DMS 273 (cell line): Measurements from ENCODE around the gene HOXA2.

Source experiments
- DNase-seq: peaks from one replicate; lab custom pipeline; 2025; ENCODE audit not compliant: unreplicated experiment; lab: John Stamatoyannopoulos, UW

The HOXA2 gene

DNA sequence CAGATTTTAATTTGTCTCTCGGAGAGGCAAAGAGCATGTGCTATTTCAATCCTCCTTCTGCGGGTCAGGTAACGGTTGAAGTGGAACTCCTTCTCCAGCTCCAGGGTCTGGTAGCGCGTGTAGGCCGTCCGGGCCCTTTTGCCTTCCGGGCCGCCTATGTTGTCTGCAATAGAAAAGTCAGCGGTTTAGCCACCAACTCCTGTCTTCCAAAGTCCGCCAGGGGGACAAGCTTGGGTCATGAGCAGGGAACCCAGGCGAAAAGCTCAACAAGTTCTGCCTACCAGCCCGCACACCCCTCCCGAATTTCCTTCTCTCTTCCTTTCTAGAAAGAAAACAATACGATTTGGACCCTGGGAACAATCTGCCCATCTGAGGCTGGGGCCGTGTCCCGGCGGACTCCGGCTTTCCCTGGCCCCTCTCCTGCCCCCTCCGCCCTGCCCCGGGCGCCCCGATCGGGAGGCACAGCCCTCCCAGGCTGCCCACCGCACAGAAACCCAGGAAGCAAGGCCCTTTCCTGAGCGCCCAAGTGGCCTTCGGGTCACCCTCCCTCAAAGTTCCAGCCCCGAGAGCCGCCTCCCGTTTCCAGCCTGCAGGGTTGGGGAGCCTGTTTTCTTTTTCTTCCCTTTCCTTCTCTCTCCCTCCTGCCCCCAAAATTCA, 39.6 kb upstream of the HOXA2 start:
- DNase-seq: peak; percentile 60

DNA sequence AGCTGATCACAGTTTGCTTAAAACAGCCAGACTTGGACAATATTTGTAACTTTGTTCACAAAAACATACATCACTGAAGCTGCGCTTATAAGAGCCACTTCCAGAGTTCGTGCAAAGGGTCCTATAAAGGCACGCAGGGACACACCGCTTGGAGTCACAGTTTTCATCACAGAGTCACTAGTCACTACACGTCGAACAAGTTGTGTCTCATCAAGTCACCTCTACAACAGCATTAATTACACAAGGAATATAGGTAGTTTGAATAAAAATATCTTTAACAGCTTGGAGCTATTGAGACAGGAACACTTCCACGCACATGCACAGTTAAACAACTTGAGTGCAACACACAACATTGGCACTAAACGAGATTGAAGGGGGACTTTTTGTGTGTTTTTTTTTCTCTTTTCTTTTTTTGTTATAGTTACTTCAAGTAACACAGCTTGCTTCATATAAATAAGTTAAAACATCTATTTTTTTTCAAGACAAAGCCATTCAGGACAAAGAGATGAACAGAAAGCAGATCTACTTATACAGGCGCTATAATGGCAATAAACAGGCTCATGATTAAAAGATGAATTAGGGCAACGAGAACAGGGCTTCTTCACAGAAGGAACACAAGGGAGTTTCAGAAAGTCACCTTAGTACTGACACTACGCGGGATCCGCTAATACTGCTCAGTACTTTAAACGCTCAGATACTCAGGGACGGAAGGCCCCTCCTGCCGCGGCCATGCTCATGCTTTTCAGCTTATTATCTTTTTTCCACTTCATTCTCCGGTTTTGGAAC, 38.8 kb upstream of the HOXA2 start:
- DNase-seq: no peak

DNA sequence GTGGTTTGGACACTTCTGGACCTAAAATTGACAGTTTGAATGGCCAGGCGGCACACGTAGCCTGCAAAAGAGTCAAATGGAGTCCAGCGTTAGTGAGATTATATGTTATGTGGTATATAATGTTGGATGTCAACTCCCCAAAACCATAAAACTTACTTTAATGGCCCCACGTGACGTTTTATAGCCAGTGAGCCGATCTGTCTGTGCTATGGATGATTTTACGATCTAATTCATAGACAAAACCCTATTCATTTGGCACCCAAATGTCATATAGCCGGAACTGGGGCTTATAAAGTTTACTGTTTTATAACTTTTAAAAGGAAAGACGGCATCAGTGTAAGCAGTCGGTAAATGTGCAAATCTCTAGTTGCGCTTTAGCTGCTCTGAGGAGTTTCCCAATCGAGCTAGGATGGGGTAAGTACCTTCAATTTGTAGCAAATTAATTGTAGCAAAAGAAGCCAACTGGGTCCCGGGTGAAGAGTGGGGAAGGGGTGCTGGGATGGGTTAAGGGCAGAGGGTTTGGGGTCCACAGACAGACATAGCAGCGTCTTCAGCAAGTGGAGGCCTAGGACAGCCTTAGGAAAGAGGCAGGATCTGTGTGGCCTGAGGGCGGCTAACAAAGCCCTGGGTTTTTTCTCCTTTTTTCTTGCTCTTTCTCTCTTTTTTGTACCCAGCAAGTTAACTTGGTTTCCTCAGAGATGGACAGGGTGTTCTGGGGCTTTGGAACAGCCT, 37.8 kb upstream of the HOXA2 start:
- DNase-seq: no peak

DNA sequence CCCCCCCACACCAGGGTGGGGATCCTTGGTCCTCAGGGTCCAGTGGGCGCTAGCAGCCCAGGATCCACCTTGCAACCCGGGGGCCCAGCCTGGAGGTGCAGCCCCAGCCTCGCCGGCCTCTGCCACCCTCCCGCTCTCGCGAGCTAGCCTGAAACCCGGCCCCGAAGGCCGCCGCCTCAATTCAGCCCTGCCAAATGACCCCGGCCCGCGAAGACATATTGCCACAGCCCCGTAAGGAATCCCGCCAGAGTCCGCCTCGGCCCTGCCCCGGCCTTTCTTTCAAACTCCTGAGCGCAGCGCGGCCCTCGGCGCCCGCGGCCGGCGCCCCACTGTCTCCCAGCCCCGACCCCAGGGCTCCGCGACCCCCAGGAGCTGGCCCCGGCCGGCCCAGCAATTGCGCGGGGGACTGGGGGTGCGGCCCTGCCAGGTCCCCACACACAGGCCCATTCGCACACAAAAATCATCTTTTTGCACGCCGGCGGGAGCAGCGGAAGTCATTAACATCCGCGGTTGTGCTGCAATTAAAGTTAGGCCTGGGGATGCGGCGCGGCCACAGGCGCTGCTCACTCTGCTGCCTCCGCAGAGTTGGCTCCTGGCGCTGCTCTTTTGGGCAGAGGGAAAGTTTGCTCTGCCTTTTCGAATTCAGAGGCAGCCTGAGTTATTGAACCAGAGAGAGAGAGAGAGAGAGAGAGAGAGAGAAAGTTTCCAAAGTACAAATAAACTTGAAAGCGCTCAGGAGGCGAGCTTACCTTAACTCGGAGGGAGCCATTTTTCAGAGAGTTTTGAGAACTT, 37.0 kb upstream of the HOXA2 start:
- no peak for DNase-seq

DNA sequence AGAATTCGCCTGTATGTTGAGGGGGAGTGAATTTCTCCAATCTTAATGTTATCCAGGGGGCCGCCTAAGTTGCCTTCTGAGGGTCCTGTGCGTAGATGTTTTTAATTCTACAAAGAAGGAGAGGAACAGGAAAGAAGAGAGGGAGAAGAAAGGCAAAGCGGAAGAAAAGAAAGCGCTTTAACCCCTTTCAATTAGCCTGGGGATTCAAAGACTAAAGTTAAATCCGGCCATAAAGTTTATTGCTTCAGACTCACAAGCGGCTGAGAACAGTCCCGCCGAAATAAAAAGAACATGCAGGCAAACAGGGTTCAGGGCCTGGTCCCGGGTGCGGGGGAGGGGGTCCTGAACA, 36.5 kb upstream of the HOXA2 start:
- DNase-seq: no peak

DNA sequence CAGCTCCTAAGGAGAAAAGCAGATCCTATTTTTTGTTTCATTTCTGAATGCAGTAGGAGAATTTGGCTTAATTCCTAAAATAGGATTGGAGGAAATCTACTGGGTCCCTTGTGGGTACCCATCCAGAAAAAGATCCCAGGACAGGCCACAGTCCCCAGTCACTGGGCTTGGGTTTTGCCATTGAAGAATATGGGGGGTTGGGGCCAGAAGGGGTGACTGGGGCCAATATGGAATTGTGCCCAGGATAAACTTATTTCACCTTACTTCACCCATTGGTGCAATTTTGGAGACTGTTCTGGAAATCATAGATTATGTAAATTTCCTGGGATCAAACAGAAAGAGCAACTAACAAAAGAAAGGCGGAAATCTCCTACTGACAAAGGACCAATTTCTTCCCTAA, 36.0 kb upstream of the HOXA2 start:
- no peak for DNase-seq

DNA sequence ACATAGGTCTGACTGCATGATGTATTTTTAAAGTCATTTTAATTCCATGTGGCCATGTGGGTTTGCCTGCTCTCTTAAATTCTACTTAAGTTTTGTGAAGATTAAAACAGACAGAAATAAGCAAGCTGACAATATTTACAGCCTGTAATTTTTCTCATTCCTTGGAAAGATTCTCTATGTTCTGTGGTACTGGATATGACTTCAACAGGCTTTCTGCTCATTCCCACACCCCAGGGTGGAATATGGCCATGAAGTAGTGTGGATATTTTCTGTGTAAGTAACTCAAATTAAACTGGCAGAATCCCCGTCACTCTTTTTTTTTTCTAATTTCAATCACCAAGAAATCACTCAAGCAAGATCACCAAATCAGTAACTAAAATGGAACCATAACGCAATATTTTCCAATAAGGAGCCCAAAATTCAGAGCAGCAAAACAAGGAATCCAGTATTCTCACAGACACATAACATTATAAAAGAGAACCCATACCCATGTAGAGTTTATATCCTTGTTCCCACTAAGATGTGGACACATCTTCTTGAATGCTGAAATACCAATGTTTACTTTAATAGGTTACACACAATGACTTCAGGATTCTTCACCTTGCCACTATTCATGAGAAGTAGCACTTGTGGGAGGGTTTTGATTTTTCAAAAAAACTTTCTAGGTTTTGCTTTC, 35.3 kb upstream of the HOXA2 start:
- DNase-seq: no peak

DNA sequence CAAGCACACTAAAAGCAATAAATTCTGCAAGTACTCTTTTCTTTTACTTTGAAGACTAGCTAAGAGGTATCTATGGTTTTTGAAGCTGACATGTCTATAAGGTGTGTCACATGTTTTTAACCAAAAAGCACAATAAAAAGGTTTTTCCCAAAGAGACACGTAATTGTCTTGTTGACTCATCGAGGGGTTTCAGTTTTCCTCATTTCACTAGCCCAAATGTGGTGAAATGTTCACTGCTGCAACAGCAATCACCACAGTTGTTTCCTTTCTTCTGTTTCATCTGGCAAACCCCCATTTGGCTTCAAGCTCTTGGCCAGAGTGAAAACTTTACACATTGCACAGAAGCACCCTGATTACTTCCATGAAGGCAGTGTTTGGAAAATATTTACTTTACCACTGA, 31.9 kb upstream of the HOXA2 start:
- DNase-seq: no peak

DNA sequence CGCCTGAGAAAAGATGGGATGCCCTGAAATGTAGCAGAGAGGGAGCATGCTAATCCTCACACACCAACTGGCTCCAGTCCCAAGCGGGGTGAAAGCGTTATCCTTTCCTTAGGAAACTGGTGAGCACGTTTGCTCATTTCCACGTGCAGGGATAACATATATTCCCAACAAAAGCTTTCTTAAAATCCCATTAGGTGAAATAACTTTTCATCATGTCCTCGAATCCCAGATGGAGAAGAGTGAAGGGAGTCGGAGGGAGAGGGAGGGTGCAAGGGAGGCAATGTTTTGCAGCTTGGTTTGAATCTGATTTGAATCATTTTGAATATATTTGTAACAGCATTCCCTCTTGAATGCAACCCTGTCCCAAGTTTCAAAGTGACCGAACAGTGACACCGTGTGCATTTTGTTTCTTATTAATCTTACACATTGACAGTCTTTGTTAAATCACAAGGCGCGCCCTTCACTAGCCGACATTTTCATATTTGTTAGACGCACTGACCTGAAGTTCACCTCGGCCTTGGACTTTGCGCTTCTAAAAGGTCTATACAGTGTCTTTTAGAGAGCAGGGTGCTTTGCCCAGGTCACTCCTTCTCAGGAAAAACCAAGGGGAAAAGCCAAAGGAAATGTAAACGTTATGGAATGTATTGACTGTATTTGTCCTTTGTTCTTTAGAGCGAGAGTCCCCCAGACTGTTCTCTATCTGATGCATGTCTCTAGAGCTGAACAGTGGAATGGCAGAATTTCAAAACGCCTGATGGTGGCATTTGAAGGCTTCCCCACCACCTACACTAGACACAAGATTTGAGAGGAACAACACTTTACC, 31.1 kb upstream of the HOXA2 start:
- DNase-seq: no peak

DNA sequence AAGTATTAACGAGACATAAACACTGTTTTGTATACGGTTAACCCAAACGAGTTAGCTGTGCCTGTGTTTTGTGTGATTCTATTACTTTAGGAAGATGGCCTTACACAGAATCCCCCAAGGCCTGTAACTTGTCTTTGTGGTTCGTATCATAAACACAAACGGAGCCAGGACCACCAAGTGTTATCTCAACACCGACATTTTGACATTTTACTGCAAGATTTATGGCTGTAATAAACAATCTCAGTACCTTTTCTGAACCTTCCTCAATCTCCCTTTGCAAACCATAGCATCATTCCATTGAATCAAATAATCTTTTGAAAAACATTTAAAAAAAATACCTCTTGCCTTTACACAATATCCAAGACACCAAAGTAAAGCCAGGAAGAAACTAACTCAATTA, 30.5 kb upstream of the HOXA2 start:
- no peak for DNase-seq

DNA sequence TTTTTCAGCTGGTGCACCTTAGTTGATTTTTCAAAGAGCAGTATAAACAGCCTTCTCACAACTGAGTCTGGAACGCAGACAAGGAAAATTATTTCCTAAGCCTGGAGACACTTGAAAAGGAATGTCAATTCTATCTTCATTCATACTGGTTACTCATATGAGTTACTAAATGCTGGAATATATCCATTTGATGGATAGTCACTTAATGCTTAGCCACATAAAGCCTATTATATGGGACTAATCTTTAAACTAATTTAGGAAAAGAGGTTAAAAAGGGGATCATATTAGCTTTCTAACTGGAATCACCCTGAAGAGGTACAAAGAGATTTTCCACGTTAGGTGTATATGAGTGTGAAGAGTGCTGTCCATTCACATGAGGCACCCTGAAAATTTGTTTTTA, 29.7 kb upstream of the HOXA2 start:
- no peak for DNase-seq

DNA sequence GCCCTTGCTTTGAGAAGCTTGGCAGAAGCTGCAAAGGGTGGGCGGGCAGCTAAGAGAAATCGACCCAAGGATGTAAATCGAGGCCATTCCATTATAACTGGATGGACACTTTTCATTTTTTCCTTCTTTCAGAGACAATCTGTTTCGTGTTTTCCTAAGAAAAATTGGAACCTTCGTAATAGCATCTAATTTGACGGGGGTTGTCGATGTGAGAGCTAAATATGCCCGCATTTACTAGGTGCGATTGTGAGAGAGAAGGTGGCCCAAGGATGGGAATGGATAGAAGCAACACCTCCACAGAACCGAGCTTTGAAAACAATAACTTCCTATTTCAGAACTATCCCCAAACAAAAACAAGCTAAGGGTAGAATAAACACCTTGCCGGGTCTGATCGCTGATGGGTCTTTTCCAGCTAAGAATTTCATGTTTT, 28.9 kb upstream of the HOXA2 start:
- DNase-seq: no peak

DNA sequence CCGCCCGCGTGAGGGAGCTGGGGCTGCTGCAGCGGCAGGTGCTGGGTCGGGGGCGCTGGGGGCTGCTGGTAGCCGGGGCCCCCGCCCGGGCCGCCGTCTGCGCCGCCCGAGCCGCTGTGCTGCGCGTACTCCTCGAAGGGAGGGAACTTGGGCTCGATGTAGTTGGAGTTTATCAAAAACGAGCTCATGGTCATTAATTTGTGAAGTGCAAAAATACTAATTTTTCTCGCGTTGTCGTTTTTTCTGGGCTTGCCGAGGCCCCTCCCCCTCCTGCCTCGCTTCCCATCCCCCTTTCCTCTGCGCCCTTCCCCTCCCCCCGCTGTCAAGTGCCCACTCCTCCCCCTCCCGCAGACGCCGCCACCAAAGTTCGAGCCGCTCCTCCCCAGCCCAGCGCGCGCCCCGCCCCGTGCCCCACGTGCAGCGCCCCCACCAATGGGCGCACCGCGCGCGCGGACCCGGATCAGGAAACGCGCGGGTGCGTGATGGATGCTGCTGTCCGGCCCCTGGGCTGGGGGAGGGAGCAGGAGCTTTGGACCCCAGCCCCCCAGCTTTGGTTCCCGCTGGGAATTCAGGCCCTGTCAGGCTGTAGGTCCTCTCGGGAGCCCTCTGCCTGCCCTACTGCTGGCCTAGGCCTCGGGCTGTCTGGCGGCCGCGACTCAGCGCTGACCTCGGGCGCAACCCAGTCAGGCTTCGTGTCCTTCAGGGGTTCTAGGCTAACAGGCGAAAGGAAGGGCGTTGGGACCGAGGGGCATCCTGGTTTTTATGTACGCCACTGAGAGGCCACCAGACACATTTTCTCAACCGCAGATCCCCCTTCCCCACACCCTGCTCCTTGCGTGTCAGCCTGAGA, 28.3 kb upstream of the HOXA2 start, which contains the start of gene HOXA4:
Gene HOXA4, minus strand, starts transcription at position 218 of the 850 bp plus-strand sequence. Its CDS starts 24 bp downstream, at position 194.
- peak; percentile 94 for DNase-seq

DNA sequence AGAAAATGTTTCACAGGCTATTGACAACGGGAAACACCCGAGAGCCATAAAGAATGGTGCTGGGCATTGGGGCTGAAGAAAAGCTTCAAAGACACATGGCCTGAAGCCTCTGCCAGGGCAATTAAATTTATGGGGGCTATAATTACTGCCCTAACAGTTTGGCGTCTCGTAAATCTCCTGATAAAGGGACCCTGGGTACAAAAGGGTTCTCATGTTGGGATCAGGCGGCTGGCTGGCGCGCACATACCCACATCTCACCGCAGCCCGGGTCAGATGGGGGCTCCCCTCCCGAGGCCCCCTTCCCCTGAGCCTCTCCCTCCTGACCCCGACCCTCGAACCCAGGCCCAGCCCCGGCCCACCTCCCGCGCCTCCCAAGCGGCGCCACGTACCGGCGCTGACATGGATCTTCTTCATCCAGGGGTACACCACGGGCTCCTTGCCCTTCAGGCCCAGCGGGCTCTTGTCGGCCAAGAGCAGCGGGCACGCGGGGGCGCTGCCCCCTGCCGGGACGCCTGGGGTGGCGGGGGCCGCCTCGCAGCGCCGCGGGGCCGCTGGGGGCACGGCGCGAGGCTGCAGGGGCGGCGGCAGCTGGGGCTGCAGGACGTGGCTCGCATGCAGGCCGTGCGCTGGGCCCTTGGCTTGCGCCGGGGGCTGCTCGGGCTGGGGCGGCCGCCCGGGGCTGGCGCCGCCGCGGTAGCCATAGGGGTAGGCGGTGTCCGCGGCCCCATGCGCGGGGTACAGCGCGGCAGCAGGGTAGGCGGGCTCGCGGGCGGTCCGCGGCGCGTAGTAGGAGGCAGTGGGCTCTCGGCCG, 27.5 kb upstream of the HOXA2 start:
- DNase-seq: peak; percentile 84

DNA sequence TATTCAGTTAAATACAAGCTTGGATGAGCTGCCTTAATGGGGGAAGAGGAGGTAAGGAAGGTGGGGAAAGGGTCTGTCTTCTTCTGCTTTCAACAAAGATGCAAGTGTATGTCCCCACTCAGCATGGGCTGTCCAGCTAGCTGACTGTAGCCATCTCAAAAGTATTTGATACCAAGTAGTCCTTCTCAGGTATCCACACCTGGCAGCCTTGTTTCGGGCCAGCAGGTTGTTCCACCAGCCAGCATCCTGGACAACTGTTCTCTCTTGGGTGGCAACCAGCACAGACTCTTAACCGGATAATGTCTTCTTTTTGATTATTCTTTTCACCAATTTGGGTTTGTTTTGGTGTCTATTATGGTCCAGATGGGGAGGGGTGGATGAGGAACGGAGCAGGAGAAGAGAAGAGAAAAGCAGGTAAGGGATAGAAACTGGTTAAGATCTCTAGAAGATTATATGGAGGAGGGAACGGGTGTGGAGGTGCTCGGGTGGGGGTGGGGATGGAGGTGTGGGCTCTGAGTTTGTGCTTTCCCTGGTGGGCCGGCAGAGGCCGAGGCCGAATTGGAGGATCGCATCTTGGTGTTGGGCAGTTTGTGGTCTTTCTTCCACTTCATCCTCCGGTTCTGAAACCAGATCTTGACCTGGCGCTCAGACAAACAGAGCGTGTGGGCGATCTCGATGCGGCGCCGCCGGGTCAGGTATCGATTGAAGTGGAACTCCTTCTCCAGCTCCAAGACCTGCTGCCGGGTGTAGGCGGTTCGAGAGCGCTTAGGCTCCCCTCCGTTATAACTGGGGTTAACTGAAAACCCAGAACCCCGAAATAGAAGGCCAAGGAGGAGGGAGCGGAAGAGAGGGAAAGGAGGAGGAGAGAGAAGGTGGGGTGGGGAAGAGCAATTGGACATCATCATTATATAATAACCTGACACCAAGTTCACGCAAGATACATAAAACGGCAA, 26.6 kb upstream of the HOXA2 start:
- no peak for DNase-seq

DNA sequence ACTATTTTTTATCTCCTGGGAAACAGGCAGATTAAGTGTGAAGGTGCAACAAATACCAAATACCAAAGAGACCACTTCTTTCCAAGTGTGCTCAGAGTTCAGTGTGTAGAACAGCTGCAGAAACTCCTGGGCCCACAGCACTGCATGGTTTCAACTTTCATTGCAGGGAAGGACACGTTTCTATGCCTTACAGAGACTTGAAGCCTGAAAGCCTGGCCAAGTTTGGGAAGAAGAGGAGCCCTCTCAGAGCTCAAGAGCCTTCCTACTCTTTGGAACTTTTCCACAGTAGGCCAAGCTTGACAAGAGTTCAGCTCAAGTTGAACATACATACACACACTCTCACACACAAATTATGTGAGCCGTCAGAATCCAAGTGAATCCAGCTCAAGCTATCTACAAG, 25.6 kb upstream of the HOXA2 start:
- DNase-seq: peak; percentile 62
